Measurements from ENCODE around the gene BIRC6.
"Not testable (repeated sequence)": the region's sequence is repeated elsewhere in the genome, so short reads cannot be mapped to it uniquely, and the experiment has no call there.

Gene BIRC6

DNA sequence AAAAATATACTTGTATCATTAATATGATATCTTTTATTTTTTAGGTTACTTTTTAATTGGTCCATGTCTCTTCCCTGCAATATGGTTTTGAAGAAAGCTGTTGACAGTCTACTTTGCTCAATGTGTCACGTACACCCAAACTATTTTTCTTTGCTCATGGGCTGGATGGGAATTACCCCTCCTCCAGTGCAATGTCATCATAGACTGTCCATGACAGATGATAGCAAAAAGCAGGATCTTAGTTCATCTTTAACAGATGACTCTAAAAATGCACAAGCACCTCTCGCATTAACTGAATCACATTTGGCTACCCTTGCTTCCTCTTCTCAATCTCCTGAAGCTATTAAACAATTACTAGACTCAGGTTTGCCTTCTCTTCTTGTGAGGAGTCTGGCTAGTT, 158.1 kb downstream of the BIRC6 start:
- no peak for DNase-seq (ENCODE audit: low read depth)

DNA sequence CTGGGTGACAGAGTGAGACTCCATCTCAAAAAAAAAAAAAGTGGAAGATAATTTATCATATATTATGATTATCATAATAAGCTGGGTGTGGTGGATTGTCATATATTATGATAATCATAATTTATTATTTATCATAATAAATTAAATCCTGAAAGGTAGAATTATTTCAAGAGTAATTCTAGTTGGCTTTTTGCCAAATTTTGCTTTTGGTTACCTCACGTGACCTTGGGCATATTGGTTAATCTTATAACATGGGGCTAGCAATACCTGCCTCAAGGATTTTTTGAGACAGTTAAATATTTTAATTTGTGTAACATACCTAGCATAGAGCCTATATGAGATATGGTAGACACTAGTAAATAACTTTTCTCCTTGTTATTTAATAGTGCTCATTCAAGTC, 159.7 kb downstream of the BIRC6 start:
- DNase-seq (ENCODE audit: low read depth) = no peak

DNA sequence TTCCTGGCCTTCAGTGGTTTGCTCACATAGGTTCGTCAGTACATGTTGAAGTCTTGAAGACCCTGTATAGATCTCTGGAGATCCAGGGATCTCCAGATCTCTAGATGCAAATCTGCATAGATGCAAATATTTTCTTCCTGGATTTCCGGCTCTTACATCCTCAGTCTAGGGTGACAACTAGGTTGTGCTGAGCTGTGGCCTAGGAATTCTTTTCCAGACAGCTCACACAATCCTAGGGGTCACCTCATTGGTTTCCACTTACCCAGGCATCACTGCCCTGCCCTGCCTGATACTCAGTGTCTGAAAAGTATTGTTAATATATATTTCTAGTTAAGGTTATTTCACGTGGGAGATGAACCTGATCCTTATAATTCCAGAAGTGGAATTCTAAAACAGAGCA, 165.9 kb downstream of the BIRC6 start:
- DNase-seq (ENCODE audit: low read depth) = no peak

DNA sequence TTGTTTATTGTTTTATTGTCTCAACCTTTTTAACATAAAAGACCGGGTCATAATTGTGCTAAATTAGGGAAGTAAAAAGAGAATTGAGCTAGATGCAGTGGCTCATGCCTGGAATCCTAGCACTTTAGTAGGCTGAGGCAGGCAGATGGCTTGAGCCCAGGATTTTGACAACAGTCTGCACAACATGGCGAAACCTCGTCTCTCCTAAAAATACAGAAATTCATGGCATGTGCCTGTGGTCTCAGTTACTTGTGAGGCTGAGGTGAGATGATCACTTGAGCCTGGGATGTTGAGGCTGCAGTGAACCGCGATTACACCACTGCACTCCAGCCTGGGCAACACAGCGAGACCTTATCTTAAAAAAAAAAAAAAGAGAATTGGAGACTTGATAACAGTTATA, 166.9 kb downstream of the BIRC6 start:
- no peak for DNase-seq (ENCODE audit: low read depth)

DNA sequence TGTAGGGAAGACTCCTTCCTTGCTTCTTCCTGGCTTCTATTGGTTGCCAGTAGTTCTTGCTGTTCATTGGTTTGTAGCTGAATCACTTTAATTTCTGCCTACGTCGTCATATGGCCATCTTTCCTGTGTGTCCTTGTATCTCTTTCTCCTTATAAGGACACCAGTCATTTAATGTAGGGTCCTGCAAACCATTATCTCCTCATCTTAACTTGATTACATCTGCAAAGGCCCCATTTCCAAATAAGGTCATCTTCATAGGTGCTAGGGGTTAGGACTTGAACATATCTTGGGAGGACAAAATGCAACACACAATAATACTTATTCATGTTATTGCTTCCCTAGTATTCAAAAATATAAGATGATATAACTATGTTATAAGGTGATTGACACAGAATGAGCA, 175.5 kb downstream of the BIRC6 start:
- DNase-seq (ENCODE audit: low read depth) = no peak

DNA sequence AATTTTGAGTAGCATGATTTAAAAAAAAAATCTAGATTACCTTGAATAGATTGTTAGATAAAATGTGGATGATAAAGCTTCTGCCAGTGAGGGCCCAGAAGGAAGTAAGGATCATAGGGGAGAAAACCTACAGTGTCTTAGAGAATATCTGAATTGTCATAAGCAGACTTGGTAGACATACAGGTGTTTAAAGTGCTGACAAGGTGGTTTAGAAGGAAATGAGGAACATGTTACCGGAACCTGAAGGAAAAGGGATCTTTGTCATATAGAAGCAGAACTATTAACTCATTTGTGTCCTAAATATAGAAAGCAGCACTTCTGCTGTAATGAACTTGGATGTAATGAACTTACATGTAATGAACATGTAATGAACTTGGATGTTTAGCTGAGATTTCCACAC, 176.1 kb downstream of the BIRC6 start:
- DNase-seq (ENCODE audit: low read depth) = no peak

DNA sequence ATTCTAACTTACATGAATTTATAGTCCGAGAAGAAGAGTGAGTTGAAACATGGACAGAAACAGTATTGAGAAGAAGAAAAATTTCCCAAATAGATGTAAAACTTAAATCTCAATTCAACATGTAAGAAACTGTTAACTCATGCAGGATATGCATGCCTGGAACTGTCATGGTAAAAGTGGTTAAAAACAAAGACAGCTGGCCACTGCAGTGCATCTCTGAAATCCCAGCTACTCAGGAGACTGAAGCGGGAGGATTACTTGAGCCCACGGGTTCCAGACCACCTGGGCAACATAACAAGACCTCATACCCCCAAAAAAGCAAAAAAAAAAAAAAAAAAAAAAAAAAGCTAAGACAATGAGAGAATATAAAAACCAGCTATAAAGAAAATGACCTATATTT, 178.0 kb downstream of the BIRC6 start:
- DNase-seq (ENCODE audit: low read depth) = no peak

DNA sequence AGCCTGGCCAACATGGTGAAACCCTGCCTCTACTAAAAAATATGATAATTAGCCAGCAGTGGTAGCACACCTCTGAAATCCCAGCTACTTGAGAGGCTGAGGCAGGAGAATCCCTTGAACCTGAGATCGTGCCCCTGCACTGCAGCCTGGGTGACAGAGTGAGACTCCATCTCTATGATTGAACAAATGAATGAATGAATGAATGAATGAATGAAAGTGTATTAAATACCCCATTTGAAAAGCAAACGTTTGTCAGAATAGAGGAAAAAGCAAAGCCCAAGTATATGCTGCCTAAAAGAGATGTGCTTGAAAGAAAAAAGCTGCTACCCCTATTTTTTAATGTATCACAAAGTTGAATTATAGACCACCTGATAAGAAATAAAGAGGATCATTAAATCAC, 181.9 kb downstream of the BIRC6 start:
- DNase-seq (ENCODE audit: low read depth) = no peak

DNA sequence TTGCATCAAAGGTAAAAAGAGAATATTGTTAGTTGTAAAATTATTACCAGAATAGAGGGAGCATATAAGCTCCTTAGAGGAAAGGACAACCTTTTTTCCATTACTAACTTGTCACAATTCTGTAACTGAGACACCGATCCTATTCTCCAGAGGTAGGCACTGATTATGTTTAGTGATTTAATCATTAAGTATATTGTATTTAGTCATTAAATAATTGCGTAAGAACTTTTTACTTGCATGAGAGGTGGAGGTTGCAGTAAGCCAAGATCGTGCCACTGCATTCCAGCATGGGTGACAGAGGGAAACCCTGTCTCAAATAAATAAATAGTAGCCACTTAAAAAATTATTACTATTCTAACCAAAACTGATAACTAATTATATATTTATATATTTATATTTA, 195.7 kb downstream of the BIRC6 start:
- not testable (repeated sequence) for DNase-seq (ENCODE audit: low read depth)

DNA sequence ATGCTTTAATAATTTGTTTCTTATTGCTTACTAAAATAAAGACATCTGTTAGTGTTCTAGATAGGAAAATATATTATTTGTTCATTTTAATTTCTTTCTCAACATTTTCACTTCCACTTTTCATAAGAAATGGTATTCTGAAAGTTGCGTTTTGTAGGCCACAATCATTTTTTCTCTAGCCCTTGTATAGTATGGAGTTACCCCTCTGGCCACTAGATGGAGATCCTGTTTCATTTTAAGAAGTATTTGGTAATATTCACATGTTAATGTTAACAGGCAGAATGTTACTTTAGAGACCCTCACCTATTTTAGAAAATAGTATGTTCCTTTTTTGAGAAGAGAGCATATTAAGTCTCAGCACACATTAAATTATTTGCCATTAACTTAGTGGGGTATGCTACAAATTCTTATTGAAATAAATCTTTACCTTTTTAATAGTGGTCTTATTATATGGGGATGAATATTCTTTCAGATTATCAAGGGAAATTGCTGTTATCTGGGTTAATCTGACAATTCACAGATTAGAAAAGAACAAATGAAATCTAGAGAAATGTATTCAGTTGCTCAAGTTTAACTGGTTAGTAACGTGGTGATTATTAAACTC, 197.1 kb downstream of the BIRC6 start:
- no peak for DNase-seq (ENCODE audit: low read depth)

DNA sequence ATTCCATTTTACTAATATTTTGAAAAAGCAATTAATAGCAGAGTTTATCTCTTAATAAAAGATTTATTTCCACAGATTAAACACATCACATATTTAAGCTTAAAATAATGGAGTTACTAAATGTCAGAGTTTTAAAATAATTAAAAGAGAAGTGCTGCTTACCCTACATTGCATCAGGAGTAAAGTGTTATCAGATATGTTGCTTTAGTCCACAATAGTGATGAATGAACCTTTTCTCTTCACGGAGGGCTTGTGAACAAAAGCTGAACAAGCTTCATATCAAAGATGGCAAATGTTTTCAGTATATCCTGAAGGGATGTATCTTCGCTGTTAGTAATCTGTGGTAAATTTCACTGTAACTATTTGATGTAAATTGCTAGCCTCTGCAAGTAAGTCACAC, 201.7 kb downstream of the BIRC6 start:
- DNase-seq (ENCODE audit: low read depth) = no peak

DNA sequence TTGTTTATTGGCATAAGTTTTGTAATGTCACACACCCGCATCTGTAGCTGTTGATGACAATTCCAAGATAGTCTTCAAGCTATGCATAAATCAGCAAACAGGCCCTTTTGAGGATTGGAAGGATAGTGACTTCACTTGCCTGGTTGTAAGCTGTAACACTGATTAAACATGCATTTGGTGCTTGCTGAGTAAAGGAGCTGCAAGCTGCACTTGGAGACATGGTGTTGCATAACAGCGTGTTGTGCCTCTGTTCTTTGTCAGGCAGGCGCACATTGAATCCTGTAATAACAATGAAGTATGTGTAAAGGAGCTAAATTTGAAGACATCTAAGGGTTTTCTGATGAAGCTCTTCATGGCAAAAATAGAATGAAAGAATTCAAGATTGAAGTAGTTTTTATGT, 202.3 kb downstream of the BIRC6 start:
- no peak for DNase-seq (ENCODE audit: low read depth)

DNA sequence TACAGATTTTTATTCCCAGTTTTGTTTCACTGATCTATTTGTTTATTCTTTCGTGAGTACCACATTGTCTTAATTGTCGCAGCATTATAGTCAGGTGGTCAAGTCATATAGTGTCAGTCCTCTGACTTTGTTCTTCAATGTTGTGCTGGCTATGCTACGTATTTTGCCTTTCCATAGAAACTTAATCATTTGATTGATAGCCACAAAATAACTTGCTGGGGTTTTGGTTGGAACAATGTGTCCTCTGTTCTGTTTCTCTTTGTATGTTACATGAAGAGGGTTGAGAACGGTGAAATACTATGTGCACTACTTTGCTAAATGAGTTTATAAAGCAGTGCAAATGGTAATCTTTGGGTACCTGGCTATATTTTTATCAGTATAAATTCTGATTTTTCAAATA, 206.1 kb downstream of the BIRC6 start:
- no peak for DNase-seq (ENCODE audit: low read depth)

DNA sequence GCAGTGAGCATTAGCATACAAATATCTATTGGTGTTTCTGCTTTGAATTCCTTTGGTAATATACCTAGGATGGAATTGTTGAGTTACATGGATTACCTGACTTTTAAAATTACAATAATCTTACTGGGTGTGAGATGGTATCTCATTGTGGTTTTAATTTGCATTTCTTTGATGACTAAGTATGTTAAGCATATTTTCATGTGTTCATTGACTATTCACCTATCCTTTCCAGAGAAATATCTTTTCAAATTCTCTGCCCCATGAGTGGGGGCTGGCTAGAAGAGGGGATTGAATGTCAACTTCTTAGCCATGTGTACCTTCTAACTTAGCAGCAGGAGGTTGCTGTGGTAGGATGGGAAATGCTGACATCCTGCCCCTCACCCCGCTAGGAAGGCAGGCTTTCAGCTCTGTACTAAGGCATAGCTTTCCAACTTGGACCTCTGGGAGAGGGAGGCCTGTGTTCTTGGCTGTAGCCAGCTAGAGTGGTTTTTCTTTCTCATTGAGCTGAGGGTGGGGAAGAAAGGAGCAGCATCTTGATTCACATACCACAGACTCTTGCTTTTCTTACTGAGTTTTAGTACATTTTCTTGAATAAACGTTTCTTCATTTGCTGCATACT, 207.7 kb downstream of the BIRC6 start:
- DNase-seq (ENCODE audit: low read depth) = no peak

DNA sequence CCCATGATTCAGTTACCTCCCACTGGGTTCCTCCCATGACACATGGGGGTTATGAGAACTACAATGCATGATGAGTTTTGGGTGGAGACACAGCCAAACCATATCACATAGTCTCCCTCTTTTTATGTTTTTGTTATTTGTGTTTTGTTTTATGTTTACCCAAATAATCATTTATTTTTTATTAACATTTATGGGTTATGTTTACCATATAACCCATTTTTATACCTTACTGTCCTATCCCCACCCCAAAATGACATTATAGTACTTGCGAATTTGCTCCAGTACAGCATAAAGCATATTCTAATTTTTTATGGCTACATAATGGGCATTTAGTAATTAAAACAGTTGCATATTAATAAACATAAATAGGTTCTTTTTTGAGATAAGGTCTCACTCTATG, 209.1 kb downstream of the BIRC6 start:
- no peak for DNase-seq (ENCODE audit: low read depth)

DNA sequence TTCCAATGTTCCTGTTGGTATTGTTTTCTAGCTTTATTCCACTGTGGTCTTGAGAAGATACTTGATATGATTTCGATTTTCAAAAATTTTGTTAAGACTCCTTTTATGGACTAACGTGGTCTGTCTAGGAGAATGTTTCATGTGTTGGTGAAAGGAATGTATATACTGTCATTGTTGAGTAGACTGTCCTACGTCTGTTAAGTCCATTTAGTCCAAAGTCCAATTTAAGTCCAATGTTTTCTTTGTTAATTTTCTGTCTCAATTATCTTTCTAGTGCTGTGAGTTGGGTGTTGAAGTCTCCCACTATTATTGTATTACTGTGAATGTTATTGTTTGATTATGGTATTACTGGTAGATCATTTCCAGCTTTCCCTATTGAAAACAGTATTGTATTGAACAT, 215.2 kb downstream of the BIRC6 start:
- no peak for DNase-seq (ENCODE audit: low read depth)

DNA sequence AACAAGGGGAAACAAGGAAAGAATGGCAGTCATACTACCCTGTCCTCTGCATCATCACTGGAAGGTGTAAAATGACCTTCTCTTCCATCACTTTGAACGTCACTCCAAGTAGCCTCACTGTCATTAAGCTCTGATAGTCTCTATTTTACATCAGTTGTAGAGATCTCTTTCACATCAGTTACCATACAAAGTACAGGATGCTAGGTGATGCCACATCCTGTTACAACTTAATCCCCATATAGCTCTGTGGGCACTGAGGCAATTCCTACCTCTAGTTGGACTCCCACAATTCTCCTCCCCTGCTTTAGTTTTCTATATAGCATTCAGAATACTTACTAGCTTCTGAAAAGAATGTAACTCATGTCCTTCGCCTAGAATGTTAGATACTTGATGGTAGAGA, 215.9 kb downstream of the BIRC6 start:
- no peak for DNase-seq (ENCODE audit: low read depth)

DNA sequence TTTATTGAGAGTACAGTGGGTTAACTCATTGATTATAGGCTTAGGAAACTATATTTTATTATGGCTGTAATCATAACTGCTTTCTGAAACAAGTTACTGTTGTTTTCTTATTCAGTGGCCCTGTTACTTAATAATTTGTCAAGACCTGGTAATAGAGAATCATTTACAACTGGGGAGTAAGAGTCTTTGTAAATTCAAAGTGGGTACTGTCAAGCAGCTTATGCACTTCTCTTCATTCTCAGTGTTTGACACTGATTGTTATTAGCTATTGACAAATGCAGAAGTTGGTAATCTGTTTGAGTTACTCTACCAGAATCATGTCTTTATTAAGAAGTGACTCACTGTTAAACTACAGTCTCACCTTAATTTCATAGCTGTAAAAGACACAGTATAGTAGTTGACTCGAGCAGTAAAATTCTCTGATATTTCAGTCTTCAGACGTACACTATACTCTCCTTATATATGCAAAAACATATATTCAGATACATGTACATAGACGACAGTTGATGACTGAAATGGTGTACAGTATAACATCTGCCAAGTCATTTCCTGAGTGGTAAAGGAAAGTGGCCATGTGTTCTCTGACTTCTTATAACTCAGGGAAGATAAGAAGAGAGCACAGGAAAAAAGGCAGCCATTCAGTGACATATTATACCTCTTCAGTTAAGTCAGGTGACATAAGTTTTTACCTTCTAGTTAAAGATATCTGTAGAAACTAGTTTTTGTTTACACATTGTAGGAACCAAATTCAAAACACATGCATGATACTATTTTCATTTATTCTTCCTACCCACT, 235.0 kb downstream of the BIRC6 start:
- DNase-seq (ENCODE audit: low read depth) = no peak

DNA sequence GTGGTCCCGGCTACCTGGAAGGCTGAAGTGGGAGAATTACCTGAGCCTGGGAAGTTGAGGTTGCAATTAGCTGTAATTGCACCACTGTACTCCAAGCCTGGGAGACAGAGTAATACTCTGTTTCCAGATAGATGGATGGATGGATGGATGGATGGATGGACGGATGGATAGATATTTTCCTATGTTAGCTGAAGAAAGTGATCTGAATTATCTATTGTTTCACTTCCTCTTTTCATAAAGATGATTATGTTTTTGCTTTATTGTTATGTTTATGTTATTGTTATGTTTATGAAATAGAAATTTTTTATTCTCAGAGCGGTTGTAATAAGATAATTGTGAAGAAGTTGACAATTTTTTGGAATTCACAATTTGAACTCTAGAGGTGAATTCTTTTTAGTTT, 237.8 kb downstream of the BIRC6 start:
- no peak for DNase-seq (ENCODE audit: low read depth)

DNA sequence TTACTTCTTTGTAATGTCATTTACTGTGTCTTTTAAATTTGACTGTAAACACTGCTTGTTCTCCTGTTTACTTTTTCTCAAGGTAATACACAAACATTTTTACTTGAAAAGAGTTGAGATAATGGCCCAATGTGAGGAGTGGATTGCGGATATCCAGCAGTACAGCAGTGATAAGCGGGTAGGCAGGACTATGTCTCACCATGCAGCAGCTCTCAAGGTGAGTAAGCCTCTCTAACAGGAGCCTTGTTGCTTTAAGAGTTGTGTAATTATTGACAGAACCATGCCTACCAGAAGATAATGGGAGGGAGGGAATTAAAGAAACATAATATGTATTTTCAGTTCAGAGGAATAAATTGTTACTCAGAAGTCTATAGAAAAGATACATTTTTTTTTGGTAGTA, 254.5 kb downstream of the BIRC6 start:
- DNase-seq (ENCODE audit: low read depth) = no peak

DNA sequence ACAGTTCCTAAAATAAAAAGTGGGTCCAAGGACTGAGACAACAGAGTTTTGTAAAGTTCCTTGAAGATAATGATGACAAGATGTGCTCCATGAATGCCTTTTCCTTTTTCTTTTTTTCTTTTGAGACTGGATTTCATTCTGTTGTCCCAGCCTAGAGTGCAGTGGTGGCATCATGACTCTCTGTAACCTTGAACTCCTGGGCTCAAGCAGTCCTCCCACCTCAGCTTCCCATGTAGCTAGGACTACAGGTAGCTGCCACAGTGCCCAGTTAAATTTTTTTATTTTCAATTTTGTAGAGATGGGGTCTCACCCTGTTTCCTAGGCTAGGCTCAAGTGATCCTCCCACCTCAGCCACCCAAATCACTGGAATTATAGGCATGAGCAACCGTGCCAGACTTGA, 254.9 kb downstream of the BIRC6 start:
- DNase-seq (ENCODE audit: low read depth) = no peak

DNA sequence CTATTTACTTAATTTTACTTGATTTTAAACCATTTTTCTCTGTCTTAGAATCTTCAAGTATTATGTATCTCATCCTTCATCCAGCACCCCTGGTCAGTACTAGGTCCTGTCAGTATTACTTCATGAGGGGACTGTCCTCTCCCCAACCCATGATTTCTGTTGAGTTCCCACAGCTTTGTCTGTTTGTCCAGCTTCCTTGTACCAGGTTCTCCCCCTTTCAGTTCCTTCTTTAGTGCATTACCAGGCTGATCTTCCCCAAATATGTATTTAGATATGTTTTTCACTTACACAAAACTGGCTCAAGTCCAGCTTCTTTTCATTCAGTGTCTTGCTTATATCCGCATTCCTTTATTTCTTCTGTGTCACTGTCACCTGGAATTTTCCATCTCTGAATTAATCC, 257.3 kb downstream of the BIRC6 start:
- no peak for DNase-seq (ENCODE audit: low read depth)

DNA sequence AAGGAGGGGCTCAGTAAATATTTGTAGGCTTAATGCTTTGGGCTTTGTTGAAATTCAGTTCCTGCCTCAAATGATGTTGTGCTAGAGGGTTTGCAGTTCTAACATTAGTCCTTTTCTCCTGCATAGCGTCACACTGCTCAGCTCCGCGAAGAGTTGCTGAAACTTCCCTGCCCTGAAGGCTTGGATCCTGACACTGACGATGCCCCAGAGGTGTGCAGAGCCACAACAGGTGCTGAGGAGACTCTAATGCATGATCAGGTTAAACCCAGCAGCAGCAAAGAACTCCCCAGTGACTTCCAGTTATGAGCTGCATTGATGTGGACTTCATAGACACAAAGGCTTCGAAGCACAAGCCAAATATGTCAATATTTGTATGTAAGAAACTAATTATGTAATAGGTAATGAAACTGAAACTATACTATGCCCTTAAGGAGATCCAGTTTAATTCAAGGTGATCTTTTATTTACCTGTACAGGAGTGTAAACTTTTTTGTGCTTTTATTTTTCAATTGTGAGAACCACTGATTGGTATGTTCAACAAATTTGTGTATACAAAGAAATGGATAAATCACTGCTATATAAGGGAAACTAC, 260.9 kb downstream of the BIRC6 start:
- DNase-seq (ENCODE audit: low read depth) = no peak

Data from activated gamma-delta T cell treated with anti-CD3 and anti-CD28 coated beads, Interleukin-2, amount 50 U/mL, for 16 hours (primary cell).